Chondrocyte (in vitro differentiated cells): ENCODE data around the gene PRR27. TPM values are rescaled to one million over a fixed set of nuclear protein-coding genes. Genes with fewer than 3 reads are reported as not detected.
"Not testable (repeated sequence)": the region's sequence is repeated elsewhere in the genome, so short reads cannot be mapped to it uniquely, and the experiment has no call there.

Source experiments
- DNase-seq: peaks from one replicate; pipeline ENCODE4 v3.0.0; 2021; ENCODE audit warnings: mixed read lengths, low spot score
- H3K27ac Mint-ChIP-seq: one replicate; pipeline ENCODE4 v1.8.0; 2021; ENCODE audit warnings: mild to moderate bottlenecking, moderate library complexity, mixed read lengths; ENCODE audit not compliant: unreplicated experiment
- H3K27me3 Mint-ChIP-seq: 2 replicates; pipeline ENCODE4 v1.8.0; 2021; ENCODE audit warnings: low read depth, mixed read lengths
- H3K36me3 Mint-ChIP-seq: 2 replicates; pipeline ENCODE4 v1.8.0; 2021; ENCODE audit warnings: low read depth, mixed read lengths
- H3K4me1 Mint-ChIP-seq: 2 replicates; pipeline ENCODE4 v1.8.0; 2021; ENCODE audit warnings: low read depth, mild to moderate bottlenecking, mixed read lengths
- H3K4me3 Mint-ChIP-seq: one replicate; pipeline ENCODE4 v1.8.0; 2021; ENCODE audit warnings: mild to moderate bottlenecking, moderate library complexity, mixed read lengths; ENCODE audit not compliant: unreplicated experiment
- H3K9me3 Mint-ChIP-seq: 2 replicates; pipeline ENCODE4 v1.8.0; 2021; ENCODE audit warnings: low read depth, mixed read lengths
- total RNA-seq: library from RNA; stranded (reverse); gene quantifications from 3 replicates; pipeline ENCODE4 v1.2.1, GENCODE V29; 2021
- TF ChIP-seq, protein P1 (sequence below): fragments of 200-600 bp; sonication (generic); IDR thresholded peaks from 2 replicates; pipeline ENCODE4 v1.5.0; 2021; ENCODE audit warnings: antibody characterized with exemption, mild to moderate bottlenecking, moderate library complexity

PRR27 gene
- total RNA-seq, 1 donor from 2014 or later, result not detected

DNA sequence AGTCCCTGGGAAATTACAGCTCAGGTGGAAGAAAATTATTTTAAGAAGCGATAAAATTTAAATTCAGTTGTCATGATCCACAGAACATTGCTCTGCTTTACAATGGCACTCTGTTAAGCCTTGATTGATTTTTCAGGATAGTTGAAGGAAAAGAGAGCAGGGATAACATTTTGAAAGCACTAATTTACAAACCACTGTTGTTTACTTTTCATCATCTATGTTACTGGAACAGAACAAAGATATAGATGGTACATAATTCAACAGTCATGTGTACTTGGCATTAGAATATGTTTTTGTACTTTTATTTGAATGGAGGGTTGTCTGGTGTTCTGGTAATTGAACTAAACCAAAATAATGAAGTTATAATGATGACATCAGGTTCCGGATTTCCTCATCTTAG lies 38.9 kb downstream of the PRR27 start:
- TF ChIP-seq, protein P1, sequence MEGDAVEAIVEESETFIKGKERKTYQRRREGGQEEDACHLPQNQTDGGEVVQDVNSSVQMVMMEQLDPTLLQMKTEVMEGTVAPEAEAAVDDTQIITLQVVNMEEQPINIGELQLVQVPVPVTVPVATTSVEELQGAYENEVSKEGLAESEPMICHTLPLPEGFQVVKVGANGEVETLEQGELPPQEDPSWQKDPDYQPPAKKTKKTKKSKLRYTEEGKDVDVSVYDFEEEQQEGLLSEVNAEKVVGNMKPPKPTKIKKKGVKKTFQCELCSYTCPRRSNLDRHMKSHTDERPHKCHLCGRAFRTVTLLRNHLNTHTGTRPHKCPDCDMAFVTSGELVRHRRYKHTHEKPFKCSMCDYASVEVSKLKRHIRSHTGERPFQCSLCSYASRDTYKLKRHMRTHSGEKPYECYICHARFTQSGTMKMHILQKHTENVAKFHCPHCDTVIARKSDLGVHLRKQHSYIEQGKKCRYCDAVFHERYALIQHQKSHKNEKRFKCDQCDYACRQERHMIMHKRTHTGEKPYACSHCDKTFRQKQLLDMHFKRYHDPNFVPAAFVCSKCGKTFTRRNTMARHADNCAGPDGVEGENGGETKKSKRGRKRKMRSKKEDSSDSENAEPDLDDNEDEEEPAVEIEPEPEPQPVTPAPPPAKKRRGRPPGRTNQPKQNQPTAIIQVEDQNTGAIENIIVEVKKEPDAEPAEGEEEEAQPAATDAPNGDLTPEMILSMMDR, result no peak
- Mint-ChIP-seq H3K27me3 (peaks cover 24% of the 10 kb centered on the region), H3K36me3 (no peaks in the 10 kb centered on the region), H3K9me3 (peaks cover 4% of the 10 kb centered on the region), H3K4me1 (no peaks in the 10 kb centered on the region), H3K27ac (no peak overlapping the region), H3K4me3 (no peak overlapping the region)
- no peak for DNase-seq

DNA sequence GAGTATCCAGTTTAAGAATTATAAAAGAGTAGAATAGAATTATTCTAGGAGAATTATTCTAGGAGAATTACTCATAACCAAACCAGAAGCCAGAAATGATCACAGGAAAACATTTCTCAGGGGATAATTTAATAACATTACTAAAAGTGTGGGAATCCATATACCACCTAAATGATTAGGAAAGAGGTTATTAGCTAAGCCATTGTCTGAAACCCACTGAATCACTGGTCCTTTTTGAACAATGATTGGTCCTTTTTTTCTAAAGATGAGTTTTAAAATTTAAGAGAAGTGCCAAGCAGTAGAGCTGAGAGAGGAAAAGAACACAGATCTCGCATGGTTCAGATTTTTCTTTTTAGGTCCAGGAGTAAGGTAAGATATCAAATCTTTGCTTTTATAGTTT lies 41.4 kb downstream of the PRR27 start, which contains the start of gene ODAM:
ODAM (plus strand) TSS at position 301 of the 400 bp plus-strand sequence. CDS start 819 bp downstream, outside the sequence.
- Mint-ChIP-seq H3K4me3 (no peak within 1 kb of the TSS), H3K27ac (no peak within 1 kb of the TSS), H3K27me3 (peaks cover 27% of the 10 kb centered on the region), H3K9me3 (peaks cover 4% of the 10 kb centered on the region), H3K36me3 (no peaks in the 10 kb centered on the region), H3K4me1 (no peaks in the 10 kb centered on the region)
- DNase-seq, result no peak
- TF ChIP-seq, protein P1, result no peak

DNA sequence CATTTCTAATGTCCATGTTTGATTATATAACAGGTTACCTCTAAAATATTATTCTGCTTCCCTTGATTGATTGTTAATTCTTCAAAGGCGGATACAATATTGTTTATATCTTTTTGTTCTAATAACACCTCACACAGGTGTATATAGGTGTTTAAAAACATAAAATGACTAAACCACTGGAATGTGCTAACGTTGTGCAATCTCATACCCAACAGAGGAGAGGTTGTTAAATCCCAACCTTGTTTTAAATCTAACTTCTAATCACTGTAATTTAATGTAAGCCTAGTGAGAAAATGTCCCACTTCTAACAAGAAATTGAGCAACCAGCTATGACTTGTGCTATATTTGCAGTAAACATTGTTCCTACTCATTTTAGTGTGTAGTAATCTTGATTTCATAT lies 42.8 kb downstream of the PRR27 start:
- Mint-ChIP-seq H3K36me3 (no peaks in the 10 kb centered on the region), H3K4me1 (no peaks in the 10 kb centered on the region), H3K27ac (no peak overlapping the region), H3K27me3 (peaks cover 19% of the 10 kb centered on the region), H3K4me3 (no peak overlapping the region), H3K9me3 (no peaks in the 10 kb centered on the region)
- TF ChIP-seq, protein P1, result no peak
- DNase-seq, result no peak

DNA sequence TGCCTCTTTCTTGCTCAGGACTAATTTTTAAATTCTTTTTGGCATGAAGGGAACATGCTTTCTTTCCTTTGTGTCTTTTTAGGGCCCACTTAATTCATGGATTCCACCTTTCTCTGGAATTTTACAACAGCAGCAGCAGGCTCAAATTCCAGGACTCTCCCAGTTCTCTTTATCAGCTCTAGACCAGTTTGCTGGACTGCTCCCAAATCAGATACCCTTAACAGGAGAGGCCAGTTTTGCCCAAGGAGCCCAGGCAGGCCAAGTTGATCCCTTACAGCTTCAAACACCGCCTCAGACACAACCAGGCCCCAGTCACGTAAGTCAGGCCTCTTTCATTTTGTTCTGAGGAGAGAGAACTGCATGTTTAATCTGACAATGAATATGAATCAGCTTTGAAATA lies 43.8 kb downstream of the PRR27 start:
- no peak overlapping the region for H3K27ac Mint-ChIP-seq
- no peaks in the 10 kb centered on the region for H3K9me3 Mint-ChIP-seq
- no peaks in the 10 kb centered on the region for H3K36me3 Mint-ChIP-seq
- TF ChIP-seq, protein P1, result no peak
- no peaks in the 10 kb centered on the region for H3K4me1 Mint-ChIP-seq
- H3K27me3 Mint-ChIP-seq, result peaks cover 15% of the 10 kb centered on the region
- DNase-seq, result no peak
- no peak overlapping the region for H3K4me3 Mint-ChIP-seq

DNA sequence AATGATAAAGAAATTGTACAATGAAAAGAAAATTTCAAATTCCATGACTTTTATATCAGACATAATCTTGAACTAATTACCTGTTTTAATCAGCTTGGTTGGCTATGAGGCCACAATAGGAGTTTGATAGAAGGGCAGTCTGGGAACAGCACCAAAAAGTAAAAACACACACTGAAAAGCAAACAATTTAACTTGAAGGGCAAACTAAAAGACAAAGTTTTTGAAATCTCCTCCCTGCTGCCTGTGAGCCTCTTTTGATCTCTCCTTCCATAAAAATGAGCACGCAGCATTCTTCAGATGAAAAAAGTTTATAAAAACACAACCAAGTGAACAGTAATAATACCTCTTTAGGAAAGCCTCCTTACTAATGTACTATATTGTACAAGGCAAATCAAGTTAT lies 49.6 kb downstream of the PRR27 start:
- TF ChIP-seq, protein P1, result no peak
- no peak for DNase-seq
- no peaks in the 10 kb centered on the region for H3K36me3 Mint-ChIP-seq
- H3K27ac Mint-ChIP-seq, result no peak overlapping the region
- H3K27me3 Mint-ChIP-seq, result peaks cover 16% of the 10 kb centered on the region
- no peaks in the 10 kb centered on the region for H3K4me1 Mint-ChIP-seq
- H3K9me3 Mint-ChIP-seq, result no peaks in the 10 kb centered on the region
- no peak overlapping the region for H3K4me3 Mint-ChIP-seq

DNA sequence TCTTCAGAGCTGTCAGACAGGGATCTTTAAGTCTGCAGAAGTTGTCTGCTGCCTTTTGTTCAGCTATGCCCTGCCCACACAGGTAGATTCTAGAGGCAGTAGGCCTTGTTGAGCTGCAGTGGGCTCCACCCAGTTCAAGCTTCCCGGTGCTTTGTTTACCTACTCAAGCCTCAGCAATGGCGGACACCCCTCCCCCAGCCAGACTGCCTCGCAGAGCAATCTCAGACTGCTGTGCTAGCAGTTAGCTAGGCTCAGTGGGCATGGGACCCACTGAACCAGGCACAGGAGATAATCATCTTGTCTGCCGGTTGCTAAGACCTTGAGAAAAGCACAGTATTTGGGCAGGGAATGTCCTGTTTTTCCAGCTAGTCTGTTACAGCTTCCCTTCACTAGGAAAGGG lies 58.7 kb downstream of the PRR27 start:
- not testable (repeated sequence) for H3K9me3 Mint-ChIP-seq, H3K36me3 Mint-ChIP-seq, H3K27me3 Mint-ChIP-seq, H3K27ac Mint-ChIP-seq, H3K4me1 Mint-ChIP-seq, H3K4me3 Mint-ChIP-seq
- peak; percentile 51 for DNase-seq

Other genes starting within 250 kb of the PRR27 start
- not detected in 3 replicates for gene CSN1S1, start 223.2 kb upstream of the PRR27 start, total RNA-seq
- not detected in 3 replicates for gene CSN2, start 188.5 kb upstream of the PRR27 start, total RNA-seq
- not detected in 3 replicates for gene STATH, start 158.3 kb upstream of the PRR27 start, total RNA-seq
- not detected in 3 replicates for gene HTN3, start 125.8 kb upstream of the PRR27 start, total RNA-seq
- gene HTN1, start 103.8 kb upstream of the PRR27 start, total RNA-seq, result not detected in 3 replicates
- not detected in 3 replicates for gene ODAM, start 41.5 kb downstream of the PRR27 start, total RNA-seq
- not detected in 3 replicates for gene FDCSP, start 71.9 kb downstream of the PRR27 start, total RNA-seq
- not detected in 3 replicates for gene CSN3, start 88.4 kb downstream of the PRR27 start, total RNA-seq
- not detected in 3 replicates for gene CABS1, start 180.7 kb downstream of the PRR27 start, total RNA-seq
- not detected in 3 replicates for gene SMR3A, start 206.5 kb downstream of the PRR27 start, total RNA-seq
- gene SMR3B, start 228.9 kb downstream of the PRR27 start, total RNA-seq, result not detected in 3 replicates
- gene OPRPN, start 243.7 kb downstream of the PRR27 start, total RNA-seq, result not detected in 3 replicates